ENCODE data around the gene WASHC2A.
"Not testable (repeated sequence)": the region's sequence is repeated elsewhere in the genome, so short reads cannot be mapped to it uniquely, and the experiment has no call there.

DNA sequence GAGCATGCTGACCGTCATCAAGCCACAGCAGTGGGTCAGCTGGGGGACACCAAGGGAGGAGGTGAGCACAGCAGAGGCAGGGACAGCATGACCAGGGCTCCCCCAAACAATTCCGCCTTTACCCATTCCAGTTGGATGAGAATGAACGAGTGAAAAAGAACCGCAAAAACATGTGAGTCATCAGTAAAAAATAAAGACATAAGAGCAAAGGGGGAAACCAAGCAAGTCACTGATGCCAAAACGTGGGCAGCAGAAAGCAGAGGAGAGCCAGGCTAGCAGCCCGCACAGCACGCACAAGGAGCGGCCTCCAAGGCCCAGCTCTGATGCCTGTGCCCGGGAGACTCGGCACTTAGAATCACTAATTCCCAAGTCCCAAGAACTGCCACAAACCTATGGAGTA, 7.8 kb upstream of the WASHC2A start:
- TF ChIP-seq, protein P1, sequence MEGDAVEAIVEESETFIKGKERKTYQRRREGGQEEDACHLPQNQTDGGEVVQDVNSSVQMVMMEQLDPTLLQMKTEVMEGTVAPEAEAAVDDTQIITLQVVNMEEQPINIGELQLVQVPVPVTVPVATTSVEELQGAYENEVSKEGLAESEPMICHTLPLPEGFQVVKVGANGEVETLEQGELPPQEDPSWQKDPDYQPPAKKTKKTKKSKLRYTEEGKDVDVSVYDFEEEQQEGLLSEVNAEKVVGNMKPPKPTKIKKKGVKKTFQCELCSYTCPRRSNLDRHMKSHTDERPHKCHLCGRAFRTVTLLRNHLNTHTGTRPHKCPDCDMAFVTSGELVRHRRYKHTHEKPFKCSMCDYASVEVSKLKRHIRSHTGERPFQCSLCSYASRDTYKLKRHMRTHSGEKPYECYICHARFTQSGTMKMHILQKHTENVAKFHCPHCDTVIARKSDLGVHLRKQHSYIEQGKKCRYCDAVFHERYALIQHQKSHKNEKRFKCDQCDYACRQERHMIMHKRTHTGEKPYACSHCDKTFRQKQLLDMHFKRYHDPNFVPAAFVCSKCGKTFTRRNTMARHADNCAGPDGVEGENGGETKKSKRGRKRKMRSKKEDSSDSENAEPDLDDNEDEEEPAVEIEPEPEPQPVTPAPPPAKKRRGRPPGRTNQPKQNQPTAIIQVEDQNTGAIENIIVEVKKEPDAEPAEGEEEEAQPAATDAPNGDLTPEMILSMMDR (IDR thresholded peaks at IDR 0.05): not testable (repeated sequence)
- TF ChIP-seq POLR2A (IDR thresholded peaks at IDR 0.05): not testable (repeated sequence)
